GM19099 (cell line): ENCODE results near the gene SH3D19.

Experiments used
- POLR2A ChIP-seq: IDR thresholded peaks from 3 replicates; pipeline ENCODE4 v1.6.1; 2011; ENCODE audit warnings: low read depth; ENCODE audit not compliant: insufficient read length; ENCODE audit errors: extremely low read depth

The SH3D19 gene

GRCh38 chr4:151260526-151260925 is 64.9 kb downstream of the SH3D19 start:
- no peak for TF ChIP-seq POLR2A

GRCh38 chr4:151259752-151260151 is 65.7 kb downstream of the SH3D19 start:
- TF ChIP-seq POLR2A: no peak

GRCh38 chr4:151257704-151258103 is 67.7 kb downstream of the SH3D19 start:
- no peak for TF ChIP-seq POLR2A

- no peak for TF ChIP-seq POLR2A
Observed at GRCh38 chr4:151256134-151256533, 69.3 kb downstream of the SH3D19 start.

- no peak for TF ChIP-seq POLR2A
Observed at GRCh38 chr4:151251603-151252304, 73.7 kb downstream of the SH3D19 start.

- TF ChIP-seq POLR2A: no peak
Observed at GRCh38 chr4:151250706-151251105, 74.7 kb downstream of the SH3D19 start.

GRCh38 chr4:151248519-151248918 is 76.9 kb downstream of the SH3D19 start:
- TF ChIP-seq POLR2A: no peak

GRCh38 chr4:151247395-151247794 is 78.0 kb downstream of the SH3D19 start:
- no peak for TF ChIP-seq POLR2A

GRCh38 chr4:151246742-151247141 is 78.7 kb downstream of the SH3D19 start:
- no peak for TF ChIP-seq POLR2A

GRCh38 chr4:151242305-151242704 is 83.1 kb downstream of the SH3D19 start:
- no peak for TF ChIP-seq POLR2A

GRCh38 chr4:151239608-151240007 is 85.8 kb downstream of the SH3D19 start:
- TF ChIP-seq POLR2A: no peak

GRCh38 chr4:151238477-151238876 is 86.9 kb downstream of the SH3D19 start:
- TF ChIP-seq POLR2A: no peak

GRCh38 chr4:151236036-151236435 is 89.4 kb downstream of the SH3D19 start:
- no peak for TF ChIP-seq POLR2A

- TF ChIP-seq POLR2A: no peak
Observed at GRCh38 chr4:151233600-151233999, 91.8 kb downstream of the SH3D19 start.

GRCh38 chr4:151231915-151232595 is 93.3 kb downstream of the SH3D19 start:
- no peak for TF ChIP-seq POLR2A
